ENCODE results near the gene ISM1. TPM values are rescaled to one million over a fixed set of nuclear protein-coding genes. Genes with fewer than 3 reads are reported as not detected.
A peak's percentile ranks its signal among the peaks of the same experiment; 100 is the strongest.

ISM1 gene
- total and polyA plus RNA-seq, 3 donors from 2014 or later = 0.50 to 1.3 (median 0.55) TPM

- no peak overlapping the region for H3K27ac ChIP-seq
- no peaks in the 10 kb centered on the region for H3K4me1 ChIP-seq
- intact Hi-C loops (cut with DNase I; ENCODE audit: low total_unique reads) = no loop called here
- H3K27me3 ChIP-seq = no peaks in the 10 kb centered on the region
- H3K36me3 ChIP-seq (ENCODE audit: low read depth, missing control alignments) = no peaks in the 10 kb centered on the region
- no peak overlapping the region for H3K4me3 ChIP-seq
- 66% methylated on average over 9 of the region's 9 CpGs for WGBS, 2 donors
- no peaks in the 10 kb centered on the region for H3K9me3 ChIP-seq
- peak; percentile 43 for DNase-seq
- no peak for TF ChIP-seq POLR2A (IDR thresholded peaks at IDR 0.05)
- TF ChIP-seq CTCF (IDR thresholded peaks at IDR 0.05) = peak; percentile 26 to 50 (median 29)
Measured at GRCh38 chr20:13302647-13303450, 81.8 kb downstream of the ISM1 start.

- intact Hi-C loops (cut with DNase I; ENCODE audit: low total_unique reads) = no loop called here
Measured at GRCh38 chr20:13305284-13305683, 84.2 kb downstream of the ISM1 start.

GRCh38 chr20:13307562-13308163 lies 86.6 kb downstream of the ISM1 start:
- no peak overlapping the region for H3K4me3 ChIP-seq

More at GRCh38 chr20:13305284-13305683, 84.2 kb downstream of the ISM1 start:
- Histone ChIP-seq H3K36me3 (ENCODE audit: low read depth, missing control alignments) (no peaks in the 10 kb centered on the region), H3K9me3 (no peaks in the 10 kb centered on the region), H3K27ac (no peak overlapping the region), H3K27me3 (no peaks in the 10 kb centered on the region), H3K4me1 (no peaks in the 10 kb centered on the region), H3K4me3 (no peak overlapping the region)
- no peak for TF ChIP-seq CTCF (IDR thresholded peaks at IDR 0.05)
- no peak for TF ChIP-seq POLR2A (IDR thresholded peaks at IDR 0.05)
- no peak for DNase-seq
- WGBS, 2 donors = 81 to 88% methylated on average over 6 of the region's 6 CpGs

GRCh38 chr20:13312300-13312699 lies 91.2 kb downstream of the ISM1 start:
- no peak overlapping the region for H3K4me3 ChIP-seq
- DNase-seq = no peak
- no peak overlapping the region for H3K27ac ChIP-seq
- no peaks in the 10 kb centered on the region for H3K9me3 ChIP-seq
- H3K4me1 ChIP-seq = no peaks in the 10 kb centered on the region
- WGBS, 2 donors = 81% methylated on average over 6 of the region's 6 CpGs
- H3K36me3 ChIP-seq (ENCODE audit: low read depth, missing control alignments) = no peaks in the 10 kb centered on the region
- TF ChIP-seq POLR2A (IDR thresholded peaks at IDR 0.05) (no peak), CTCF (IDR thresholded peaks at IDR 0.05) (no peak)
- intact Hi-C loops (cut with DNase I; ENCODE audit: low total_unique reads) = no loop called here
- H3K27me3 ChIP-seq = no peaks in the 10 kb centered on the region

More at GRCh38 chr20:13307562-13308163, 86.6 kb downstream of the ISM1 start:
- Histone ChIP-seq H3K4me1 (no peaks in the 10 kb centered on the region), H3K27ac (no peak overlapping the region), H3K36me3 (ENCODE audit: low read depth, missing control alignments) (no peaks in the 10 kb centered on the region), H3K9me3 (no peaks in the 10 kb centered on the region), H3K27me3 (no peaks in the 10 kb centered on the region)
- 87 to 90% methylated on average over 9 of the region's 9 CpGs for WGBS, 2 donors
- intact Hi-C loops (cut with DNase I; ENCODE audit: low total_unique reads) = no loop called here
- no peak for TF ChIP-seq CTCF (IDR thresholded peaks at IDR 0.05)
- no peak for TF ChIP-seq POLR2A (IDR thresholded peaks at IDR 0.05)
- DNase-seq = no peak
